Activated CD8-positive, alpha-beta memory T cell treated with anti-CD3 and anti-CD28 coated beads for 4 hours (primary cell): ENCODE measurements around the gene PRR5.

Experiments
- DNase-seq, 2 donors: peaks; one replicate each; pipeline ENCODE4 v3.0.0-alpha.2; 2020; ENCODE audit warnings: low read depth in 2 of 2

PRR5 gene

DNA sequence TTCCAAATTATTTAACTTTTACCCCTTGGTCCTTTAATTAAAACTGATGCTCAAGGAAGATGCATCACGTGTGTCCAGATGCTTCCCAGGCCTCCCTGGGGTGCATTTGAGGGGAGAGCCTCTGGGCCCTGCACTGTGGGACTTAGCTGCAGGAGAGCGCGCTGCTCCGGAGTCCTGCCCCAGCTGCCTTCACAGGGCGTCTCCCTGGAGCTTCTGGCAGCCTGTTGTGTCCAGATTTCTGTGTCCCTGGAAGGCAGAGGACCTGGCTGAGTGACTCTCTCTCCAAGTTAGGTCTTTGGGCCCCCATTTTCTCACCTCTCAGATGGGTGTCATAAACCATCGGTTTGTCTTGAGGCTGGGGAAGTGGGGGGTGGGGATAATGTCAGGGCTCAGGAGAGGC, 53.4 kb downstream of the PRR5 start:
- no peak for DNase-seq

DNA sequence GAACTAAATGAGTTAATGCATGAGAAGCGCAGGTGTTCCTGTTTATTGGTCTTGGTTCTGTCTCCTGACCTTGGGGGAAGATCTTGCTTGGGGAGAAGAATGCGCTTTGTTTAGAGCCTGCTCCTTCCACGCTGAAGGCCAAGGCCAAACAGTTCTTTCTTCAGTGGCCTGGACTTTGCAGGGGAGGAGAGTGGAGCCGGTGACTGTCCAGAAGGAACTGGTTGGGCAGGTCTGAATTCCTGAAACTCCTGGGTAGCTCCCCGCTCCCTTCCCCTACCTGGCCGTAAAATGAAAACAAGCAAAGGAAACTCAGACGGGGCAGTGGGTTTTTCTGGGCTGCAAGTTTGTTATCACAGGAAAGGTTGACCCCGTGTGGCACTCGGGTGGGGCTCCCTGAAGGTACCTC, 54.0 kb downstream of the PRR5 start:
- no peak for DNase-seq

DNA sequence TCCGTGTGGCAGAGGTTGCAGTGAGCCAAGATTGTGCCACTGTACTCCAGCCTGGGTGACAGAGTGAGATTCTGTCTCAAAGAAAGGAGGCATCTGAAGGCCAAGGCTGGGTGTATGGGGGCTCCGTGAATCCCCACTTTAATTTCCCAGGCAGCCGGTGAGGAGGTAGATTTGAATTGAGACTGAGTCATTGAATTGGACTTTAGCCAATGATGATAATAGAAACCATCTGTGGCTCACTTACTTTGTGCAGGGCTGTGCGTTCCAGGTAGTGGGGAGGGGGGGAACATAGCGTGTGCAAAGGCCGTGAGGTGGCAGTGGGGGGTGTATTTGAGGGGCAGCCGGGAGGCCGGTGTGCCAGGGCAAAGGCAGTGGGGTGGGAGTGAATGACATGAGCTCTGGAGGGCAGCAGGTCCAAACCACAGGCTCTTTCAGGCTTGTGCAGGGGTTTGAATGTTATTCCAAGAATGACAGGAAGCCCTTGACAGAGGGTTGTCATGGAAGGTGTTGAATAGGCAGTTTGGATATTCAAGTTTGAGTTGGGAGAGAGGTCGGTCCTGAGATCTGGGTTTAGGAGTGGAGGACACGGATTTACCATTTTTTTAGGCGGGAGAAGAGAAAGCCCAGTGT, 56.5 kb downstream of the PRR5 start:
- DNase-seq = no peak

DNA sequence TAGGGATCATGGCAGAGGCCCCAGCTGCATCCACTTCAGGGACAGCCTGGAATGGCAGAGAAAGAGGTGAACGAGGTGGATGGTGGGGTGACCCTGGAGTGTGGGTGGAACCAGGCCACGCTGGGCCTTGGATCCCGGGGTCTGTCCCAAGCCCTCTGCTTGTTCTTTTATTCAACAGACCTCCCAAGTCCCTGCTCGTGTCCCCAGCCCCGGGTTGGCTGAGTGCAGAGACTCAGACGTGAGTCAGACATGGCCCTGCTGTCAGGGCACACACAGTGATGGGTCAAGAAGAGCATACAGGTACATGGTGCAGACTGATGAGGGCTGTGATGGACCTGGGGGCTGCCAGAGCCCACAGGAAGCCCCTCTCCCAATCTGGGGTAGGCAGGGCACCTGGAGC, 57.0 kb downstream of the PRR5 start:
- DNase-seq = no peak

DNA sequence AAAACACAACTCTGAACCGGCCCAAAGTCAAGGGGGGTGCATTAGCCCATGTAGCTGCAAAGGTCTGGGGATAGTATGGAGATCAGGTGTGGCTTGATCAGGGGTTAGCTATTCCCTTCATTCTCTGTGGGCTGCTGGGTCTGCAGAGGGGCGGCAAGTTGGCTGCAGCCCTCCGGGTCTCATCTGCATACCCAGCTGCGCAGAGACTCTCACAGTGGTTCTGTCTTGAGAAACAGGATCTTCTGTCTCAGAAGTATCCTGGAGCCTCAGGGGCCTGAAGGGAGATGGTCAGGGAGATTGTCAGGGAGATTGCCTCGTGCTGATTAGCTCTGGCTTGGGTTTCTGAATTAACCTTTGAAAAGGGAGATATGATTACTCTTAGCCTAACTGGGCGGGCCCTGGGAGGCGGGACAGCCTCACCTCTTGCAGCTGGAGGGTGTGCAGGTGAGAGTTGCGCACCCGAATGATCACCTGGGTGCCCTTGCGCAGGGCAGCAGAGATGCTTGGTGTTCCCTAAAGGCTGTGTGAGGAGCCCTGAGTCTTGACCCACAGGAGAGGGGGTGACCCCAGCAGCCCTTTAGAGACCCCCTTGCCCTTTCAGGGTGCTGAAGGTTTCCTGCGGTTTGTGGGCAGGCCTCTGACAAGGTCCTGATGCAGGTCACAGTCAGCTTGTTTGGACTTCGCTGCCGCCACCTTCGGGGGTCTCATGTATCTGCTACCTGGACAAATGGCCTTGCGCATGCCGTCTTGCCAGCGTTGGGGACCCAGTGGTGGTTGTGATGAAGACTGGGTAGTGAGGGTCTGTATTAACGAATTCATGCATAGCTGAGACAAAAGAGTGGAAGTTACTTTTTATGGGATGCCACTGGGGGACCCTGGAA, 57.7 kb downstream of the PRR5 start:
- no peak for DNase-seq

DNA sequence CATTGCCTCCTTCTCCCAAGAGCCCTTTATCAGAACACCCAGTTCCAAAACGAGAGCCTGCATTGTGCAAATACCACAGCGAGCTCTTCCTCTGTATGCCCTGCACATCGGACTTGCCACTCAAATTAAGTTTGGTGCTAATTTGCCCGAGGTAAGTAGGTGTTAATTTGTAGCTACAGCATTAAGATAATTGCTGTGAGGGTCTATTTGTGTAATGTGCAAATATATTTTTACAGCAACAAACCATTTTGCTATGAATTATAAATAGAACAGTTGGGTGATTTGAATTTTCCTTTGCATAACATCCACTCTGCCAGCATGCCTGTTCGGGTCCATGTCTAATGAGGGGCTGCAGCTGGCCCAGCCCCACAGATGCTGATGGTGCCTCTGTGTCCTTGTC, 58.5 kb downstream of the PRR5 start:
- DNase-seq = no peak

DNA sequence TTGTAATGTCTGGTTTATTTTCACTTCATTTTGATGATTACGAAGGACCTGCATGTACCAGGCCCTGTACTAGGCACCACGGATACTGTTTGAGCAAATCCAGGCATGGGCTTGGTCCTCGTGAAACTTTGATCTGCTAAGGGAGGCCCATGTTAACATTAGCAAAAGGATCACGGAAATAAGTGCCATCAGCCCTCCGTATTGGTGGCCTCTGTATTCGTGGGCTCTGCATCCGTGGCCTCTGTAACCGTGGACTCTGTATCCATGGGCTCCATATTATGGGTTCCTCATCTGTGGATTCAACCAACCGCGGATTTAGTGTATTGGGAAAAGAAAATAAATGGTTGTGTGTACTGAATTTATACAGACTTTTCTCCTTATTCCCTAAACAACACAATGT, 59.0 kb downstream of the PRR5 start:
- no peak for DNase-seq

DNA sequence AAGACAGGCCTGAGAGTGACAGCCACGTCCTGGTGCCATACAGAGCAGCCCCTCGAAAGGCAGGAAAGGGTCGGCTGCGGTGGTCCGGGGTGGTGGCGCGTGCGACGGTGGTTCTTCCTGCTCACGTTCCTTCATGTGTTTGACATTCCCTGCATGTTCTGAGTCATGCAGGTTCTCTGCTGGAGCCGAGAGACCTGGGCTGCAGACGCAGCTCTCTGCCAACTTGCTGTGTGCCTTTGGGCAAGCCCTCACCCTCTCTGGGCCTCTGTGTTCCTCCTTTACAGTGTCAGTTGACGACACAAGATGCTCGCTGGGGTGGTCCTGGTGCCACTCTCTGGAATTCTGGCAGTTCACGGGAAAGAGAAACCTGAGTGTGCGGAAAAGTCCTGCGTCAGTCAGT, 62.4 kb downstream of the PRR5 start:
- no peak for DNase-seq

DNA sequence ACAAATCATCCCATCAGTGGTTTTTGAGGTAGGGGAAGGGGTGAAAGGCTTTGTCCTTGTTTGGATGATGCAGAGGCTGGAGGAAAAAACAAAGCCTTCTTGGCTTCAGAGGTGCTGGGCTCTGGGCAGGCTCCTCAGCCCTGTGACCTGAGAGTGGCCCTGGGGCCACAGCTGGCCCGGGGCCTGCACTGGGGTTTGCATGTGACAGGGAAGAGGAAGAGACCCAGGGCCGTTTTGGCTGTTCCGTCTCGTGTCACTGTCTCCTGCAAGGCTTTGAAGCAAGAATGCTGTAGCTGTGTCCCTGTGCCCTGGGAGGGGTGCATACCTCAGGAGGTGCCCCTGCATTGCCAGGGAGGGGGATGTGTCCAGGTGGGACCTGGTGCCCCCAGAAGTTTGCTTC, 63.0 kb downstream of the PRR5 start:
- no peak for DNase-seq

DNA sequence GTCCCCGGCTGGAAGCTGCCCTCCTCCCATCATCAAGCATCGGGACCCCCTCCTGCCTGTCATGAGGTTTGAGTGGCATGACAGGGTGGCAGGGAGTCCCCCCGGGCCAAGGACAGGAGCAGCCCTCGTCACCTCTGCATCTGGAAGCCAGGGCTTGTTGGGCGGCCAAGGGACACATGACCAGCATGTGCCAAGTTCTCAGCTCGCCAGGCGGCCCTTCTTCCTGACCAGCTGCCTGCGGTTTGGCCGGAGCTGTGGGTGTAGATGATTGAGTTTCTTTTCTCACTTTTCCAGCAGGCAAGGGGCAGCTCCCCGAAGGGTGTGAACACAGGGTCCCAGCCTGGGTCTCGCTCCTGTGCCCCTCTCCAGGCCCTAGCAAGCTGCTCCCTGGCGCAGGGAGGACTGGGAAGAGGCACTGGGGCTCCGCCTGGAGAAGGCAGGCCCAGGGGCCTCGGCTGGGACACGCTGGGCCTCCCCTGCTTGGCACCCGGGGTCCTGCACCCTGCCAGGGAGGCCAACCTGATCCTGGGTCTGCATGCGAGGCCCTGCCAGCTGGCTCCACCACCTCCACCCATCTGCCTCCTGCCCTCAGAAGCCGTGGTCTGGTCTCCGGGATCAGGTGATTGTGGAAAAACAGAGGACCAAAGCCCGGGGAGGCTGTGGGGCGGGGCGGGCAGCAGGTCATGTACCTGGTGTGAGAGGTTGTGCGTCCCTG, 63.7 kb downstream of the PRR5 start:
- DNase-seq = no peak

DNA sequence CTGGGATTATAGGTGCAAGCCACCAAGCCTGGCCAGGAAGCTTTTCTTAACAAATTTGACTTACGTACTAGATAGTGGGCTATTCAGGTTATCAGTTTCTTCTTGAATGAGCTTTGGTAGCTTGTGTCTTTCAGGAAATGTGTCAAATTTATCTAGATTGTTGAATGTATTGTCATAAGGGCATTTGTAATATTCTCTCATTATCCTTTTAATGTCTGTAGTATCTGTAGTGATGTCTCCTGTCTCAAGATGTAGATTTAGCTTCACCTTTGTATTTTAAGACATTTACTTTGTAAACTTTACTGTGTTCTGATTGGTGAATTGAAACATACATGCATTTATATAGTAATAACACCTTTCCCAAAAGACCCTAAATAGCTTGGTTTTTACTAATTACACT, 71.1 kb downstream of the PRR5 start:
- DNase-seq = no peak

DNA sequence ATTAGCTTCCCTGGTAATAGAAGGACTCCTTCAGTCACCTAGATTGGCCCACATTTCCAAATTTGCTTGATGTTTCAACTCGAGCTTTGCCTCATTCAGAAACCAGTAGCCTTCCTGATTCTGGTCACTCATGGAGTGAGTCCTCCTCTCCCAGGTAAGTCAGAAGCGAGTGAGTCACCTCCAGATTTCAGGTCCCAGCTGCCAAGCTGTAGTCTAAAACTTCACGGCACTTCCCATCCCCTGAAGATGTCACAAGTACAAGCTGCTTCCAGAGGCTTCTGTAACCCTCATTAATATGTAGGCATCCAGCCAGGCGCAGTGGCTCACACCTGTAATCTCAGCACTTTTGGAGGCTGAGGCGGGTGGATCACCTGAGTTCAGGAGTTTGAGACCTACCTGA, 73.9 kb downstream of the PRR5 start:
- no peak for DNase-seq

DNA sequence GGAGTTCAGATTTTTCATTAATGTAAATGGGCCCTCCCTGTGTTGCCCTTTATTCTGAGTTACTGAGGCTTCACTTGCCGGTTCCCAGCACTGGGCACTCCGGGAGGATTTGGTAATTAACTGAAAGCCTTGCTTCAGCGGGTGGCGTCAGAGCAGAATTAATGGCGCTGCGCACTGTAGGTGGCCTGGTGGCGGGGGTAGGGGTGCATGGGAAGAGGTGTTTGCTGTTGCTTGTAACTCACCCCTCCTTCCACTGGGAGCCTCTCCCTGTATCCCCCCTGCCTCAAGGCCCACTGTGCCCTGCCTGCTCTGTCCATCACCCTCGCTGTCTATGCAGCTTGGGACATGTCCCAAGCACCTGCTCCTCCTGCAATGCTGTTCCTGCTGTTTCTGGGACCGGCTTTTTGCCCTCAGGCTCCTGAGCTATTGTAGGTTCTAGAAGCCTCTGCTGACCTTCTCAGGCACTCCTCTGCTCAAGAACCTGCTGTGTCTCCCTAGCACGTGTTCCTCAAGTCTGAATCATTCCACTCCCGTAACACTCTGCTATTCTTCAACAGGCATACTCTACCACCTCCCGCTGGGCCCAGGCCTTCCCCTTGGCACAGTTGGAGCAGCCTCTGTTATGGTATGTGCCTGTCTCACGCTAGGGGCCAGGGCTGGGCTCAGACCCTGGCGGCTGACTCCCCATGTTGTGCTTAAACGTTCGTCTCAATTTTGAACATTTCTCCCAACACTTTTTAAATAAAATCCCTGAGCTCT, 74.8 kb downstream of the PRR5 start:
- no peak for DNase-seq

DNA sequence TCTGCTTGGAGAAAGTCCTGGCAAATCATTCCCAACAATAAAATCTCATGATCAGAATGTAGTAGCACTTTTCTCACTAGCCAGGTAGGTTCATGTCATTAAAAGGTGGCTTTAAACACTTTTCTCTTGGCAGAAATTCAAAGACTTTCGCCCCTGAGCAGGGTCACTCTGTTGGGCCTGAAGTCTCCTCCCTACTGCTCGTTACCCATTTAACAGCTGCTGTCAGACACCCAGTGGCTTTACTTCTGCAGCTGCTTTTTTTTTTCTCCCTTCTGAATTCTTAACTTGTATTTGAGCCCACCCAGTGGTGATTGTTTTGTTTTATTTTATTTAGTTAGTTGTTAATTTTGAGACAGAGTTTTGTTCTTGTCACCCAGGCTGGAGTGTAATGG, 75.4 kb downstream of the PRR5 start:
- DNase-seq = no peak

DNA sequence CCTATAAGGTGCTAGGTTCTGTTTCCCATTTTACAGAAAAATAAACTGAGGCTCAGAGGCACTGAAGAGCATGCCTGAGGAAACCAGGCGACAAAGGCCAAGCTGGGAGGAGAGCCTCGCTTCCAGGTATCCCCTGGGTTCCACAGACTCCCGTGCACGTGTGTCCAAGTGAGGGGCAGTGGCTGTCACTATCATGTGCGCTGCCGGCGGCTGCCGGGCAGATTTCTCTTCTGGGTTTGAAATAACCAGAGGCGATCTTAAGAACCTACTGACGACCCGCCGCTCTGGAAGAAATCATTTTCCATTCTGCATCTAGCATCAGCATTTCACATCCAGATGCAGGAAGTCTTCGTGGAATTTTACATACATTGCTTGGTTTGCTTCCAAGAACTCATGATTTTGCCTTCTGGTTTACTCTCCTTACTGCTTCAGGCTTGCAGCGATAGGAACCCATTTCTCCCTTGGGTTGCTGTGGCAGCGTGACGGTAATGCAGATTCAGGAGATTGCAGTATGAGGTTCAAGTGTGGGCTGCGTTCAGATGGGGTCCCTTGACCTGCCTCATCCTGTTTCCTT, 79.0 kb downstream of the PRR5 start:
- DNase-seq = no peak

DNA sequence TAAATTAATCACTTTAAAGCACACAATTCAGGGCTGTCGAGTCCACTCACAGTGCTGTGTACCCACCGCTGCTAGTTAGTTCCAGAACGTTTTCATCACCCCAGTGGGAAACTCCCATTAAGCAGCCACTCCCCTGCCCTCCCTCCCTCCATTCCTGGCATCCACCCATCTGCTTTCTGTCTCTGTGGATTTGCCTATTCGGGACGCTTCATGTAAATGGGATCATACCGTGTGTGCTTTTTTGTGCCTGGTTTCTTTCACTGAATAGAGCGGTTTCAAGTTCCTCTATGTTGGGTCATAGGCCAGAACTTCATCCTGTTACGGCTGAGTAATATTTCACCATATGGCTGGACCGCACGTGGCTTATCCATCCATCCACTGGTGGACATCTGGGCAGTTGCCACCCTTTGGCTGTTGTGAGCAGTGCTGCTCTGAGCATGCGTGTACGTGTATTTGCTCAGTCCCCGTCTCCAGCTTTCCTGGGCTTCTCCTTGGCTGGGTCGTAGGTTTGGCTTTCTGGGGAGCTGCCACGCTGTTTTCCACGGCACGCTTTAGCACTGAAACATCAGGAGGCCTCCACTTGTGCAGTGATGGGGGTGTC, 80.5 kb downstream of the PRR5 start:
- DNase-seq = no peak

DNA sequence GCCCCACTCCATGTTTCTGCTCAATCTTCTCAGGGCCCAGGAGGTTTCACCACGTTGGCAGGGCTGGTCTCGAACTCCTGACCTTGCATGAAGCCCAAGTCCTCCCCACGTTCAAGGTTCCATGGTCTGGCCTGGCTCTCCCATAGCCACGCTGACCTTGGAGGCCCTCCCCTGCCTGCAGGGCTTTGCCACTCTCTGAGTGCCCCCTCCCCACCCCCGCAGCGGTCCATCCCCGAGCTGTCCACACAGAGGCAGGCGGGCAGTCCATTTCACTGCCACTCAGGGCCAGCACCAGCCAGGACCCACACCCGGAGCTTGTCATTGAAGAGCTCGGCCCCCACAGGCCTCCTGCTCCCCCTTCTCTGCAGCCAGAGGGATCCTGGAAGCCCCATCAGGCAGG, 81.1 kb downstream of the PRR5 start:
- DNase-seq = no peak

DNA sequence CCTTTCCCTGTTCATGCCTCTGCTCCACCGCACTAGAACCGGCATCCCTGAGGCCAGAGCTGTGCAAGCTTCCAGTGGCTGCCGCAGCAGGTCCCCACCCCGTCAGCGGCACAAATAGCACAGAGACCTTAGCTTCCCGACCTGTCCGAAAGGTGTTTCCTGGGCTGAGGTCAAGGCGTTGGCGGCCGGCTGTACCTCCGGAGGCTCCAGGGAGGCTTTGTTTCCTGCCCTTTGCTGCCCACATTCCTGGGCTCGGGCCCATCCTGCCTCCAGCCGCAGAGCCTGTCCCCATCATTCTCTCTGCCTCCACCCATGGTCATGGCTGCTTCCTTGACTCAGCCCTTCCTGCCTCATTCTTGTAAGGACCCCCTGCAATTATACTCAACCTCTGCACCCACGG, 81.6 kb downstream of the PRR5 start:
- no peak for DNase-seq

DNA sequence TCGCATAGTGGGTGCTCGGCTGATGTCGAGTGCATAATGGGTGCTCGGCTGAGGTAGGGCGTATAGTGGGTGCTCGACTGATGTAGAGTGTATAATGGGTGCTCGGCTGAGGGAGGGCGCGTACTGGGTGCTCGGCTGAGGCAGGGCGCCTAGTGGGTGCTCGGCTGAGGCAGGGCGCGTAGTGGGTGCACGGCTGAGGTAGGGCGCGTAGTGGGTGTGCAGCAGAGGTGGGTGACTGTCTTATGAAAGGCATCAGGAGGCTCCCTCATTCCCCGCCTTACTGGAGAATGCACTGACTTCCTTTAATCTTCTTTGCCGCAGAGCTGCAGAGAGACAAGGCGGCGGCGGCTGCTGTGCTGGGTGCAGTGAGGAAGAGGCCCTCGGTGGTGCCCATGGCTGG, 84.1 kb downstream of the PRR5 start:
- no peak for DNase-seq

DNA sequence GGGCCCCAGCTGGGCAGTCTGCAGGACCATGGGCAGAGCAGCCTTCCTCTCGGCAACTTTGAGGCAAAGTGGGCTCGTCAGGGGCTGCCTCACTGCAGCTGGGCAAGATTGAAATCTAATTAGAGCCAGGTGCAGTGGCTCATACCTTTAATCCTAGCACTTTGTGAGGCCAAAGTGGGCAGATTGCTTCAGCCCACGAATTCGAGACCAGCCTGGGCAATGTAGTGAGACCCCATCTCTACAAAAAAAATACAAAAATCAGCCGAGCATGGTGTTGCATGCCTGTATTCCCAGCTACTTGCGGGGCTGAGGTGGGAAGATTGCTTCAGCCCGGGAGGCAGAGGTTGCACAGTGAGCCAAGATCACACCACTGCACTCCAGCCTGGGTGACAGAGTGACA, 84.6 kb downstream of the PRR5 start:
- no peak for DNase-seq
